ENCODE measurements around the gene ERF. TPM values are rescaled to one million over a fixed set of nuclear protein-coding genes. Genes with fewer than 3 reads are reported as not detected.
A peak's percentile ranks its signal among the peaks of the same experiment; 100 is the strongest.
"Not testable (repeated sequence)": the region's sequence is repeated elsewhere in the genome, so short reads cannot be mapped to it uniquely, and the experiment has no call there.

Gene ERF
- total RNA-seq, 1 donor from 2014 or later: 32.7 TPM

DNA sequence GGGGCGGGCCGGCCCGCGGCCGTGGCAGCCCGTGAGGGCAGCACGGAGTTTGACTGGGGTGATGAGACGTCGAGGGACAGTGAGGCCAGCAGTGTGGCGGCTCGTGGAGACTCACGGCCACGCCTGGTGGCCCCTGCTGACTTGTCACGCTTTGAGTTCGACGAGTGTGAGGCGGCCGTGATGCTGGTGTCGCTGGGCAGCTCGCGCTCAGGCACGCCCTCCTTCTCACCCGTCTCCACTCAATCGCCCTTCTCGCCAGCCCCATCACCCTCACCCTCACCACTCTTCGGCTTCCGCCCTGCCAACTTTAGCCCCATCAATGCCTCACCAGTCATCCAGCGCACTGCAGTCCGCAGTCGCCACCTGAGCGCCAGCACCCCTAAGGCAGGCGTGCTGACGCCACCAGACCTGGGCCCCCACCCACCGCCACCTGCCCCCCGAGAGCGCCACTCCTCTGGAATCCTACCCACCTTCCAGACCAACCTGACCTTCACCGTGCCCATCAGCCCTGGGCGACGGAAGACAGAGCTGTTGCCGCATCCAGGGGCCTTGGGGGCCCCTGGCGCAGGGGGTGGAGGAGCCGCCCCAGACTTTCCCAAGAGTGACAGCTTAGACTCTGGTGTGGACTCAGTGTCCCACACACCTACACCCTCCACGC, 18.6 kb upstream of the ERF start:
- no peak for DNase-seq

DNA sequence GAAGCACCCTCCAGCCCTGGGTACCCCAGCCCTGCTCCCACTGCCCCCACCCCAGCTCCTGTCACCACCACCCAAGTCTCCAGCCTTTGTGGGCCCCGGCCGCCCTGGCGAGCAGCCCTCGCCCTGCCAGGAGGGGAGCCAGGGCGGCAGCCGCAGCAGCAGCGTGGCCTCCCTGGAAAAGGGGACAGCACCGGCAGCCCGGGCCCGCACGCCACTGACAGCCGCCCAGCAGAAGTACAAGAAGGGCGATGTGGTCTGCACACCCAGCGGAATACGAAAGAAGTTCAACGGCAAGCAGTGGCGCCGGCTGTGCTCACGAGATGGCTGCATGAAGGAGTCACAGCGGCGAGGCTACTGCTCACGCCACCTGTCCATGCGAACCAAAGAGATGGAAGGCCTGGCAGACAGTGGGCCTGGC, 18.1 kb upstream of the ERF start:
- no peak for DNase-seq

DNA sequence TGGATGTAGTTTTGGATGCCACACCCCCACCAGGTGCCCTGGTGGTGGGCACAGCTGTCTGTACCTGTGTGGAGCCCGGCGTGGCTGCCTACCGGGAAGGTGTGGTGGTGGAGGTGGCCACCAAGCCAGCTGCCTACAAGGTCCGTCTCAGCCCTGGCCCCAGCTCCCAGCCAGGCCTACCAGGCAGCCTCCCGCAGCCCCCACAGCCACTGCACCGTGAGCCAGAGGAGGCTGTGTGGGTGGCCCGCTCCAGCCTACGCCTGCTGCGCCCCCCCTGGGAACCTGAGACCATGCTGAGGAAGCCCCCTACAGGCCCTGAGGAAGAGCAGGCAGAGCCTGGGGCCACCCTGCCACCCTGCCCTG, 17.6 kb upstream of the ERF start:
- DNase-seq: no peak

DNA sequence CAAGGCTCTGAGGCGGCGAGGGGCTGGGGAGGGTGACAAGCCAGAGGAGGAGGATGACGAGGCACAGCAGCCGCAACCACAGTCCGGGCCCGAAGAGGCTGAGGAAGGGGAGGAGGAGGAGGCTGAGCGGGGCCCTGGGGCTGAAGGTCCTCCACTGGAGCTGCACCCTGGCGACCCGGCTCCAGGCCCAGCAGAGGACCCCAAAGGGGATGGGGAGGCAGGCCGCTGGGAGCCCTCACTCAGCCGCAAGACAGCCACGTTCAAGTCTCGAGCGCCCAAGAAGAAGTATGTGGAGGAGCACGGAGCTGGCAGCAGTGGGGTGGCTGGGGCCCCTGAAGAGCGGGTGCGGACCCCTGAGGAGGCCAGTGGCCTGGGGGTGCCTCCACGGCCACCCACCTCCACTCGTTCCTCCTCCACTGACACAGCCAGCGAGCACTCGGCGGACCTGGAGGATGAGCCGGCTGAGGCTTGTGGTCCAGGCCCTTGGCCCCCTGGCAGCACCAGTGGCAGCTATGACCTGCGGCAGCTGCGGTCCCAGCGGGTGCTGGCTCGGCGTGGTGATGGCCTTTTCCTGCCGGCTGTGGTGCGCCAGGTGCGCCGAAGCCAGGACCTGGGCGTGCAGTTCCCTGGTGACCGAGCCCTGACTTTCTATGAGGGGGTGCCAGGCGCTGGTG, 17.1 kb upstream of the ERF start:
- no peak for DNase-seq

DNA sequence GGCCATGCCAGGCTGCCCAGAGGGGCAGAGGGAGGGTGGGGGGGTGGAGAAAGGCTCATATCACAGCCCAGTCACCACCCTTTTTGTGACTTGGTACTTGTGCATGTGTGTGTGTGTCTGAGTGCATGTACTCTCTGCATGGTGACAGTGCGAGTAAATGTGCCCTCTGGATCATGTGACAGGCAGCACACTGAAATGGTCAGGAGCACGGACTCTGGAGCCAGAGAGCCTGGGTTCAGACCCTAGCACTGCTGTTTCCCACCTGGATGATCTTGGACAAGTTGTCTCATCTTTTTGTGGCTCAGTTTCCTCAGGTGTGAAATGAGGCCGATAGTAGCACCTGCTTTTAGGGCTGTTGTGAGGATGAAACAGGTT, 16.1 kb upstream of the ERF start:
- no peak for DNase-seq

DNA sequence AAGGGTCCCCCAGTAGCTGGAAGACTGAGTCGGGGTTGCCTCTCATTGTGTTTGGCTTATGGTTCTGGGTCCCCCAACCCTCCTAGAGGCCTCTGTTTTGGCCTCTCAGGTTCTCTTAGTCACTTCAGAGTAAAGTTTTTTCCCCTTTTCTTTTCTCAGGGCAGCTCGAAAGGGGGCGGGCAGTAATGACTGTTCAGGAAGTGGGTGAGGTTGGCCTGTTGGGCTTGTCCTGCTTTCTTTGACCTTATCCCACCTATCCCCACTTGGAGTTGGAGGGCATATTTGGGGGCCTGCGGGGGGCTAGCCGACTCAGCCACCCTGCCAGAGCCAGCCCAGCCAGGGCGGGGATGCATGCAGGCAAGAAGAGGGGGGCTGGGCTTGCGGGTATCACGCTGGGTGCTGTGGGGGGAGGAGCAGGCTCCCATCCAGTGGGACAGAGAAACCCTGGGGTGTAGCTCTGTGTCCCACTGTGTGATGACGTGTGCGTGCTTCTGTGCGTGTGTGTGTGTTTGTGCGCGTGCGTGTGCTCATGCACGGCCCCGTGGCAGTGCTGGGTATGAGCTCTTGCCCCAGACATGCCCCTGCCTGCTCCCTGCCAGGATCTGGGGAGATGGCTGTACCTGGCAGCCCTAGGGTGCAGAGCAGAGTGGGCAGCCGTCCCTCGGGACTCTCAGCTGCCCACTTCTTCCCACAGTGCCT, 15.6 kb upstream of the ERF start:
- DNase-seq: peak; percentile 72

DNA sequence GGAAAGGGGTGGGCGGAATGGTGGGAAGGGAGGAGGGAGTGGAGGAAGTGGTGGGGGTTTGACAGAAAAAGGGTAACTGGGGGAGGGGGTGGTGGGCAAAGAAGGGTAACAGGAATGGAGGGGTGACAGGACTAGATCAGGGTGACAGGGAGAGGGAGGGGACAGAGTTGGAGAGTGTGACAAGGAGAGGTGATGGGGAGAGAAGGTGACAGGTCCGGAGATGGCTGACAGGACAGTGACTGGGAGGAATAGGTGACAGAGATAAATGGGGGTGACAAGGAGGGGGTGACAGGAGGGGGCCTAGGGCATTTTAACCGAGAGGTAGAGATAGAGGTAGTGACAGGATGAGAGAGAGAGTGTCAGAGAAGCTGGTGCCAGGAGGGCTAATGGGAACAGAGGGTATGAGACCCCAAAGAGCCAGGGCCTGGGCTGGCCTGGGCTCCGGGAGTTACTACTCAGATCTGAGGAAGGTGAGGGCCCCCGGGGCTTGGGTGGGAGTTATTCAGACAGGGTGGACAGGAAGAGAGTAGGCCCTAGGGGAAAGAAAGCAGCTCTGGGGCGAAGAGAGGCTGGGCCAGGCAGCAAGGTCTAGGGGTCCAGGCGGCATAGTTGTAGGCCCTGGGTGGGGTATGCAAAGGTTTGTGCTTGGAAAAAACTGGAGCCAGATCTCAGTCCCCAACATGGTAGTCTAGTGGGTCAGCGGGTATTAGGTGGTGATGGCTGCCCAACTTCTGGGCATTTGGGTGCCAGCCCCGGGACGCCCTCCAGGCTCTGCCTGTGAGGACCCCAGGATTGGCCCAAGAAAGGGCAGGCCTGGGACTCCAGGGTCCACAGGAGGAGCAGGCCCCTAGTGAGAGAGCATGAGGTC, 14.8 kb upstream of the ERF start:
- DNase-seq: no peak

DNA sequence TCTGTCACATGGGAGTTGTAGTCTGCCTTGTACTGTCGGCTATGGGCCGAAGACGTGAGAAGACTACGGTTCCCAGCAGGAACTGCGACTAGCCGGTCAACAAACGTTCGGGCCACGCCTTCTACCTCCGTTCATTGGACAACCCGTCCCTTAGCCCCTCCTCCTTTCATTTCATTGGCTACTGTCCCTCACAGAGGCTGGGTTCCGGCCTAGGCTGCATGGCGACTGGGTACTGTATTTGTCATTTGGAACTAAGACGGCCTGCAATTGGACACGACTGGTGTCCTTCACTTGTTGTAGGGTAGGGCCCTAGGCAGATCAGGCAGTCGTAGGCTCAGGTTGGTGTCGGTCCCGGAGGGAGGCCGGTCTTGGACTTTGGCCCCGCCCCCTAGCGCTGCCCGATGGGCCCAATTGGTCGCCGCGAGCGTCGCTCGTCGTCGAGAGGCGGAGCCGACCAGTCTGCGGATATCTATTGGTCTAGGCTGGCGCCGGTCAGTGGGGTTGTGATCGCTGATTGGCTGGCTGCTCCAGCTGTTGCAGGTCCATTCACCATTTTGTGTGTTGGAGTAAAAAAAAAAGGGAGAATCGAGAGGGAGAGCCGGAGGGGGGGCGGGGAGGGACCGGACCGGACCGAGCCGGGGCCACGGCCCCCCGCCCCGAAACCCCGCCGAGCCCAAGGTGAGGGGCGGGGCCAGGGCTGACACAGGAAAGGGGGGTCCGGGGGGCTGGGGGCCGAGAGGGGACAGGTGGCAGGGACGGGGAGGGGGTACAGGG, 14.0 kb upstream of the ERF start, which contains the start of gene CIC:
Gene CIC (plus strand): TSS at position 549 of the 774 bp plus-strand sequence. CDS start 2,532 bp downstream, outside the sequence.
- peak; percentile 100 for DNase-seq

DNA sequence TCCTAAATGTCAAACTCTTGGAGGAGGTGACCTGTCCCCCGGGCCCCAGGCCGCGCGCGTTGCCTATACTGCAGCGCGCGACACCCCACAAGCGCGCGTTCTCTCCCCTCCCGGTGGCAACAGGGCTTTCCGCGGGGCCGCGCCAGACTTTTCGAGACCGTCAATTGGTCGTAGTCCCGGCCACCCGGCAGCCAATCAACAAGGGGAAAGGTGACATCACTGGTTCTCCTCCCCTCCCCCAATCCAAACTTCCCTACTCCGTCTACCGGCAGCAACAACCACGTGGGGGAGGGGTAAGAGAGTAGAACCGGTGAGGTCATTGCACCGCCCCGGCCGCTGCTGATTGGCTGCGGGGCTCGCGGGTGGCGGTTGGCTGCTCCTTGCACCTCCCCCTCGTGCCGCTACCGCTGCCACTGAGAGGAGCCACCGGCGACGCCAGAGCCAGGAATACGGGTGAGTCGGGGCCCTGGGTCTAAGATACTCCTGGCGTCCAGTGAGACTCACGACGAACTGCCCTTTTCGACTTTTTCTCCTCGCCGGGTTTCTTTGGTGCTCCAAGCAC, 13.3 kb upstream of the ERF start:
- DNase-seq: peak; percentile 100

DNA sequence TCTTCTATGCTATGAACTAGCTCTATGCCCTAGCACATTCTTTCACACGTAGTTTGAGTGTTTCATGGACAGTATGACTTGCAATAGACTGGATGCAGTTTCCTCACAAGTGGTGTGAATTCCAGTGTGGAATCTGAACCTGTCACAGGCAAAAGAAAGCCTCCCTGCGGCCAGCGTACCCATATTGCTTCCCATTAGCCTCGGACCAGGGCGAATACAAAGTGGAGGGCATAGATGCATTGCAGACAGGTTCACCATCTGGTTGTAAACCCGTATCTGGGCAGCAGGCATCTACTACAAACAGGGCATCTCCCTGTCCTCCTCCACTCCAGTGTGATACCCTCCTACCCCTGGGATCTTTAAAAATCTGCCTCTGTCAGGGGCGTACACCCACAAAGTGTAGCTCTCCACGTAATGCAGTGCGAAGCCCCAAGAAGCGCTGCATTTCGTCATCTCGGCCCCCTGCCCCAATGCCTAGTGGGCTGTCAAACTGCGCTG, 12.8 kb upstream of the ERF start:
- peak; percentile 18 for DNase-seq

DNA sequence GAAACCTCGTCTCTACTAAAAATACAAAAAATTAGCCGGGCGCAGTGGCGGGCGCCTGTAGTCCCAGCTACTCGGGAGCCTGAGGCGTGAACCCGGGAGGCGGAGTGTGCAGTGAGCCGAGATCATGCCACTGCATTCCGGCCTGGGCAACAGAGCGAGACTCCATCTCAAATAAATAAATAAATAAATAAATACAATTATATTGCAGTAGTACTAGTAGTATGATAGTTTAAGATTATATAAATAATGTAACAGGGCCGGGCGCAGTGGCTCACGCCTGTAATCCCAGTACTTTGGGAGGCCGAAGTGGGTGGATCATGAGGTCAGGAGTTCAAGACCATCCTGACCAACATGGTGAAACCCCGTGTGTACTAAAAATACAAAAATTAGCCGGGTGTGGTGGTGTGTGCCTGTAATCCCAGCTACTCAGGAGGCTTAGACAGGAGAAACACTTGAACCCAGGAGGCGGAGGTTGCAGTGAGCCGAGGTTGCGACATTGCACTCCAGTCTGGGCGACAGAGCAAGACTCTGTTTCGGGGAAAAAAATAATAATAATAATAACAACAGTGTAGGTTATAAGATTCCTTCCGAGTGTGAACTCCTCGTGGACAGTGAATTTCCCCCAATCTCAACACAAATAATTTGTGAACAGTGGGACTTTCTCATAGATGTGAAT, 12.1 kb upstream of the ERF start:
- DNase-seq: not testable (repeated sequence)

DNA sequence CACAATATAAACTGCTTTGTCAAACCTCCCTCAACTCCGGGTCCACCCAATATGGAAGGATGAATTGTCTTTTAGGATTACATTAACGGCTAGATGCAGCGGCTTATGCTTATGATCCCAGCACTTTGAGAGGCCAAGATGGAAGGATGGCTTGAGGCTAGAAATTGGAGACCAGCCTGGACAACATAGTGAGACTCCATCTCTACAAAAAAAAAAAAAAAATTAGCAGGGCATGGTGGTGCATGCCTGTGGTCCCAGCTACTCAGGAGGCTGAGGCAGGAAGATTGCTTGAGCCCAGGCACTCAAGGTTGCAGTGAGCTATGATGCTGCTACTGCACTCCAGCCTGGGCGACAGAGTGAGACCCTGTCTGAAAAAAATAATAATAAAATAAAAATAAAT, 11.2 kb upstream of the ERF start:
- not testable (repeated sequence) for DNase-seq

DNA sequence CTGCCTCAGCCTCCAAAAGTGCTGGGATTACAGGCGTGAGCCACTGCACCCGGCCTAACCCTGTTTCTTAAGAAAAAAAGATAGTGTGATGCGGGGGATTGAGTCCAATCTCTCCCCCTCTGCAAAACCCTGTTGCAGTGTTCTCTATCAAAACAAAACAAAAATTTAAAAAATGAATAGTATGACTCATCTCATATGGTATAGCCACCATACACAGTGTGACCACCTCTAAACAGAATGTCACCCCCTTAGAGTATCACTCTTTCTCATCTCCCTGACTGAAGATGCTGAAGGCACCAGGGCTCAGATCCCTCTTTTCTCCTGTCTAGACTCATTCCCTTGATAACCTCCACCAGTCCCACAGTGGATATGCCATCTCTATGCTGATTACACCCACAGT, 6.8 kb upstream of the ERF start:
- DNase-seq: no peak

DNA sequence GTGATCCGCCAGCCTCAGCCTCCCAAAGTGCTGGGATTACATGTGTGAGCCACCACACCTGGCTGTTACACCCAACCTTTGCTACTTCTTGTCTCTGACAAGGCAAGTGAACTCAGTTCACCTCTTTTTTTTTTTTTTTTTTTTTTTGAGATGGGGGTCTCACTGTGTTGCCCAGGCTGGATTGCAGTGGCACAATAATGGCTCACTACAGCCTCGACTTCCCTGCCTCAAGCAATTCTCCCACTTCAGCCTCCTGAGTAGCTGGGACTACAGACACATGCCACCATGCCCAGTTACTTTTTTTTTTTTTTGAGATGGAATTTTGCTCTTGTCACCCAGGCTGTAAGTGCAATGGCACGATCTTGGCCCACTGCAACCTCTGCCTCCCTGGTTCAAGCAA, 2.9 kb upstream of the ERF start:
- DNase-seq: not testable (repeated sequence)

DNA sequence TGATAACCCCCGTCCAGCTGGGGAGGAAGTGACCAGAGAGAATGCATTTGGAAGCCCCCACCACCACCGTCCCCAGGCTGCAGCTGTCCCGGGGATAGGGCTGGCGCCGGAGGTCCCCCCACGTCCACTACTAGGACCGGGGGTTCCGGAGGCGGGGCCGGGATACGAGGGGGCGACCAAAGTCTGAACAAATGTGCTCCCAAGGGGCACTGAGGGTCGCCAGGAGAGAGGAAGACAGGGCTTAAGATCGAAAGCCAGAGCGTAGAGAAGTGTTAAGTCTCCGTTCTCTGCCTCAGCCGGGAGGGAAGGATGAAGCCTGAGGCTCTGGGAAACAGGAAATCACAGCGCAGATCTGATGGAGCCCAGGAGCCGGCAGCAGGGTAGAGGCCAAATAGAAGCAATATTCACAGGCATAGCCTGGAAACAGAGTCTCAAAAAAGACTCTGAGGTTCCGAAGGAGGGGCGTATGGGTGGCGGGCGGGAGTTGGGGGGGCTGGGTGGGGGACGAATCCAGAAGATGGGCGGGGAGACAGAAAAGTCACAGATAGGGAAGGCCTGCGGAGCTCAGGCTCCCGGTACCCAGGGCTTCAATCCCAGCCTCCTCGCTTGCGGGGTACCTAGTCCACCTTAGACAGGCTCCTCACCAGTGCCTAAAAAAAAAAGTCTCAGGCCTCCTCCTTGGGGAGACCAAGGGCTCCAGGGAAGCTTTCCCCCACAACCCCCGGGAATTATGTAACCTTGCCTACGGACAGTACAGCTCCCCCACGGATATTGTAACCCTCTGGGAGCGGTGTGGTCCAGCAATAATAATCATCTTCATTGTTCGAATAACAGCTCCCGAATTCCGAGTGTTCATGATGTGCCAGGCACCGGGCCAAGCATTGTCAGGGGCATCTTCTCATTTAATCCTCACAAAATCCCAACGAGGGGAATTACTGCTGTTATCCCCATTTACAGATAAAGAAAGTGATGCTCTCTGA, 1.1 kb upstream of the ERF start:
- DNase-seq: peak; percentile 70

DNA sequence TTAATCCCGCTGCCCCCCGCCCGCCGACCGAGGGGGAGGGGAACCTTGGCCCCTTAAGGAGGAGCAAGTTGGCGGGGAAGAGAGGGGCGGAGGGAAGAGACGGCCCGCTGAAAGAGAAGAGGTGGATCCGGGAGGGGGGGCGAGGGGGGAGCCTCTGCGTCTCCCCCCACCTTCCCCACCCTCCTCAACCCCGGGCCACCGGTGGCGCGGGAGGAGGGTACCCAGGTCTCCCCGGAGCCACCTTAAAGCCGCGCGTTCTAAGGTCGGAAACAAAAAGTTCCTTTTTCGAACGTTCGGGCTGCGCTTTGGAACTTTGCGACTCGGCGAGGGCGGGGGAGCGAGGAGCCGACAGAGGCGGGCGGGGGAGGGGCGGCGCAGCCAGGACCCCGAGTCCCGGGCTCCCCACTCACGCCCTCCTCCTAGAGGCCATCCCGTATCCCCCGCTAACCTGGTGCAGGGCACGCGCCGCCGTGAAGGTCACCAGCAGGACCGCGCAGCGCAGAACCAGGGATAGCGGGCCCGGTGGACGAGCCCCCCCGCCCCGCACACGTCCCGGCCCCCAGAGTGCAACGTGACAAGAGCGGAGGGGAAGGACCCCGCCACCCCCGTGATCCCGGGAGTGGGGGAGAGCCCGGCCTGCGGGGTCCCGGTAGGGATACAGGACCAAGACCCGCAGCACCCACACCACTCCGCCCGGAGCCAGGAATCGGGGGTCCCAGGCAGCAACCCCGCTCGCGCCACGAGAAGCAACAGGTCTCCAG, 659 bp downstream of the ERF start:
- peak; percentile 71 for DNase-seq

DNA sequence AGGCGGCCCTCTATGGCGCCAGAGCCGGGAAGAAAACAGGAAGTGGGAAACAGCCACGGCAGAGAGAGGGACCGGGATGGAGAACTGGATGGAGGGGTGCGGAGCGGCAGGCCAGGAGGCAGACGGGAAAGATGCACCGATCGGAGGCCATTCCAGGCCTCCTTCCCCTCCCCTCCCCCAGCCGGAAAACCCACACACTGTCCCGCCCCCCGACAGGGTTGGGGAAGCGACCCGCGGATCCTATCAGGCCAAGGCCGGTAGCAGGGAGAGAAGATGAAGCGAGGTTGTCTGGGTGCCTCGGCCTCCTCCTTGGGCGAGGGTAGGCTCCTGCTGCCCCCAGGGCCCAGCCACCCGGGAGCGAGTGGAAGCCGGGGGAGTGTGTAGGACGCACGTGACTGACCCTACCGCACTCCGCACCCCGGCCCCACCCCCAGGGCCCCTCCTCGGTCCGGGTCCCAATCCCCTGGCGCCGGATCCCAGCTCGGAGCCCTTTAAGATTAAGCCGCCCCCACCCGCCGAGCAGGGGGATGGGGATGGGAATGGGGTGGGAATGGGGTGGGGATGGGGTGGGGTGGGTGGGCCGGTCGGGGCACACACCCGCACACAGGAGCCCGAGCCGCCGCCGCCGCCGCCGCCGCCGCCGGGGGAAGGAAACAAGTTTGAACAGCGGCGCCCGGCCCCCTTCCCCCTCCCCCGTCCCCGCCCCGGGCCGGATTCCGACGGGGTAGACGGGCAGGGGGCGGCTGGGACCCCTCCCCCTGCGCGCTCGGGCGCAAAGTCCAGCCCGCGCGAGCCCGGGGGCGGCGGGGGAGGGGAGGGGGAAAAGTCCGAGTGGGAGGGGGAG, 1.5 kb downstream of the ERF start:
- peak; percentile 55 for DNase-seq
